ENCODE results near the gene SLC35B3. TPM values are rescaled to one million over a fixed set of nuclear protein-coding genes. Genes with fewer than 3 reads are reported as not detected.

The SLC35B3 gene
- total and polyA plus RNA-seq, 2 of the 8 experiments (the other 6 are each of a cell fraction or from before 2014, with no cell fraction given) = 5.5 to 9.8 TPM

GRCh38 chr6:8483650-8484049 is 48.3 kb upstream of the SLC35B3 start:
- Histone ChIP-seq H3K14ac (ENCODE audit: insufficient read length) (no peak overlapping the region), H2BK12ac (ENCODE audit: low read depth, low read length) (no peak overlapping the region), H3K79me1 (ENCODE audit: low read depth, low read length) (no peaks in the 10 kb centered on the region), H3K27ac (ENCODE audit: low read depth, low read length) (no peak overlapping the region), H4K20me1 (replicated peaks in 1 of 2; ENCODE audit: control insufficient read depth in 1 of 2, insufficient read depth in 2 of 2, low read length in 2 of 2) (no peaks in the 10 kb centered on the region), H3K9me3 (ENCODE audit: insufficient read depth in 2 of 2, low read depth in 1 of 2, low read length in 1 of 2) (no peaks in the 10 kb centered on the region), H3K23me2 (ENCODE audit: low read depth, low read length) (no peaks in the 10 kb centered on the region), H3K27me3 (replicated peaks in 1 of 4; ENCODE audit: control insufficient read depth in 3 of 4, extremely low read depth in 1 of 4, insufficient read depth in 3 of 4, low read length in 3 of 4) (no peaks in the 10 kb centered on the region), H4K8ac (ENCODE audit: extremely low read depth, insufficient read depth, low read length) (no peak overlapping the region), H3K9ac (replicated peaks in 1 of 4; ENCODE audit: extremely low read depth in 1 of 4, low read depth in 3 of 4, low read length in 3 of 4) (no peak overlapping the region), H3K4me2 (ENCODE audit: insufficient read depth in 1 of 2, low read depth in 2 of 2, low read length in 2 of 2) (no peak overlapping the region), H3K18ac (ENCODE audit: extremely low read depth, low read length) (no peak overlapping the region), H2BK5ac (ENCODE audit: low read depth, low read length) (no peak overlapping the region), H2BK15ac (ENCODE audit: low read length) (no peak overlapping the region), H3K23ac (ENCODE audit: insufficient read length) (no peak overlapping the region), H3K4ac (replicated peaks; ENCODE audit: insufficient read length, low read depth, low read length) (no peak overlapping the region), H3K4me1 (replicated peaks in 1 of 4; ENCODE audit: control insufficient read depth in 3 of 4, insufficient read depth in 4 of 4, low read length in 3 of 4) (no peaks in the 10 kb centered on the region), H2BK120ac (replicated peaks; ENCODE audit: low read depth, low read length) (no peak overlapping the region), H2BK20ac (ENCODE audit: low read length) (no peak overlapping the region), H2AFZ (ENCODE audit: low read length) (no peak overlapping the region), H4K5ac (ENCODE audit: insufficient read length, low read depth, low read length) (no peak overlapping the region), H3K56ac (replicated peaks; ENCODE audit: insufficient read length, low read depth, low read length) (no peak overlapping the region), H3K36me3 (ENCODE audit: control insufficient read depth in 2 of 4, insufficient read depth in 4 of 4, low read length in 3 of 4) (no peaks in the 10 kb centered on the region), H3K4me3 (ENCODE audit: extremely low read depth in 1 of 4, insufficient read depth in 2 of 4, low read depth in 3 of 4, low read length in 4 of 4) (no peak overlapping the region), H3K79me2 (ENCODE audit: control insufficient read depth in 1 of 2, insufficient read depth in 2 of 2, low read length in 2 of 2) (no peaks in the 10 kb centered on the region), H2AK5ac (ENCODE audit: low read depth, low read length) (no peak overlapping the region), H4K91ac (replicated peaks; ENCODE audit: insufficient read length, low read length) (no peak overlapping the region)
- WGBS, 2 experiments (ENCODE audit: extremely low coverage in 1 of 2, insufficient coverage in 1 of 2, insufficient read length in 1 of 2, insufficient replicate concordance in 2 of 2, low coverage in 1 of 2, low lambda C conversion rate in 2 of 2, missing lambda C conversion rate in 1 of 2) = 88% methylated on average over 1 of the region's 1 CpG; no CpG with 5 or more reads in 1 of the 2 experiments
- CTCF ChIA-PET (ENCODE audit: partially characterized antibody) = no interaction called here
- POLR2A ChIA-PET (ENCODE audit: partially characterized antibody) = no interaction called here
- no peak for FAIRE-seq
- no peak for DNase-seq (ENCODE audit: low read depth in 1 of 2, low spot score in 2 of 2)
- TF ChIP-seq TAF1 (IDR thresholded peaks at IDR 0.05; ENCODE audit: low read depth, low read length) (no peak), POLR2A (IDR thresholded peaks at IDR 0.05; ENCODE audit: control extremely low read depth in 1 of 2, low read depth in 2 of 2, low read length in 2 of 2) (no peak), CTBP2 (IDR thresholded peaks at IDR 0.05; ENCODE audit: borderline replicate concordance, insufficient read depth, insufficient read length, low read length) (no peak), SP2 (IDR thresholded peaks at IDR 0.05; ENCODE audit: low read length) (no peak), CBX8 (IDR thresholded peaks at IDR 0.05; ENCODE audit: borderline replicate concordance, low read depth, low read length) (no peak), EP300 (IDR thresholded peaks at IDR 0.05; ENCODE audit: borderline replicate concordance in 1 of 2, low read depth in 2 of 2, low read length in 2 of 2) (no peak), HDAC6 (IDR thresholded peaks at IDR 0.05; ENCODE audit: low read depth, low read length) (no peak), KDM1A (IDR thresholded peaks at IDR 0.05; ENCODE audit: borderline replicate concordance, low read length) (no peak), PHF8 (conservative IDR thresholded peaks at IDR 0.05; ENCODE audit: low read depth, low read length) (no peak), POLR2AphosphoS5 (IDR thresholded peaks at IDR 0.05; ENCODE audit: low read depth, low read length) (no peak), SIN3A (conservative IDR thresholded peaks at IDR 0.05 in 1 of 2, IDR thresholded peaks at IDR 0.05 in 1 of 2; ENCODE audit: low read depth in 1 of 2, low read length in 2 of 2) (no peak)
- TF ChIP-seq, protein P1, sequence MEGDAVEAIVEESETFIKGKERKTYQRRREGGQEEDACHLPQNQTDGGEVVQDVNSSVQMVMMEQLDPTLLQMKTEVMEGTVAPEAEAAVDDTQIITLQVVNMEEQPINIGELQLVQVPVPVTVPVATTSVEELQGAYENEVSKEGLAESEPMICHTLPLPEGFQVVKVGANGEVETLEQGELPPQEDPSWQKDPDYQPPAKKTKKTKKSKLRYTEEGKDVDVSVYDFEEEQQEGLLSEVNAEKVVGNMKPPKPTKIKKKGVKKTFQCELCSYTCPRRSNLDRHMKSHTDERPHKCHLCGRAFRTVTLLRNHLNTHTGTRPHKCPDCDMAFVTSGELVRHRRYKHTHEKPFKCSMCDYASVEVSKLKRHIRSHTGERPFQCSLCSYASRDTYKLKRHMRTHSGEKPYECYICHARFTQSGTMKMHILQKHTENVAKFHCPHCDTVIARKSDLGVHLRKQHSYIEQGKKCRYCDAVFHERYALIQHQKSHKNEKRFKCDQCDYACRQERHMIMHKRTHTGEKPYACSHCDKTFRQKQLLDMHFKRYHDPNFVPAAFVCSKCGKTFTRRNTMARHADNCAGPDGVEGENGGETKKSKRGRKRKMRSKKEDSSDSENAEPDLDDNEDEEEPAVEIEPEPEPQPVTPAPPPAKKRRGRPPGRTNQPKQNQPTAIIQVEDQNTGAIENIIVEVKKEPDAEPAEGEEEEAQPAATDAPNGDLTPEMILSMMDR (IDR thresholded peaks at IDR 0.05; ENCODE audit: control extremely low read depth in 1 of 3, insufficient read depth in 1 of 3, low read depth in 1 of 3, low read length in 3 of 3) = no peak

Data from H1 (cell line).